Esophagus muscularis mucosa (tissue), 4 donors: ENCODE measurements around the gene SMPD2. TPM values are rescaled to one million over a fixed set of nuclear protein-coding genes. Genes with fewer than 3 reads are reported as not detected.

Experiments used
- DNase-seq: peaks from one replicate; pipeline ENCODE4 v3.0.0-alpha.2; 2017; ENCODE audit errors: extremely low spot score
- H3K27ac ChIP-seq, 4 donors: fragments of 200-600 bp; sonication (generic); replicated peaks in 1 of 4; 1 replicate in 3 of 4; 2 replicates in 1 of 4; pipeline ENCODE4 v1.5.1; 2016 to 2019; ENCODE audit warnings: mild to moderate bottlenecking in 1 of 4
- H3K27me3 ChIP-seq, 4 donors: fragments of 200-600 bp; sonication (generic); one replicate each; pipeline versions ENCODE4 v1.5.1 to v1.6.0; 2016 to 2019
- H3K36me3 ChIP-seq, 4 donors: fragments of 200-600 bp; sonication (generic); one replicate each; pipeline ENCODE4 v1.5.1; 2016 to 2019
- H3K4me1 ChIP-seq, 4 donors: fragments of 200-600 bp; sonication (generic); one replicate each; pipeline ENCODE4 v1.5.1; 2016 to 2019
- H3K4me3 ChIP-seq, 4 donors: fragments of 200-600 bp; sonication (generic); 1 replicate in 2 of 4; 2 replicates in 2 of 4; pipeline ENCODE4 v1.5.1; 2016 to 2019; ENCODE audit warnings: mild to moderate bottlenecking in 4 of 4, moderate library complexity in 1 of 4
- H3K9me3 ChIP-seq, 4 donors: fragments of 200-600 bp; sonication (generic); 1 replicate in 3 of 4; 2 replicates in 1 of 4; pipeline ENCODE4 v1.5.1; 2016 to 2019
- CTCF ChIP-seq, 3 experiments: fragments of 200-600 bp in 2 of 3; fragments of 450-650 bp in 1 of 3; sonication (generic) in 2 of 3; IDR thresholded peaks; one replicate each; pipeline ENCODE4 v1.5.1; 2017 to 2019; ENCODE audit warnings: antibody characterized with exemption in 3 of 3, mild to moderate bottlenecking in 2 of 3, moderate library complexity in 1 of 3
- EP300 ChIP-seq: sonication (generic); formaldehyde crosslinking; IDR thresholded peaks from one replicate; pipeline ENCODE4 v1.6.1; 2017; ENCODE audit warnings: antibody characterized with exemption
- POLR2A ChIP-seq: fragments of 450-650 bp; IDR thresholded peaks from one replicate; pipeline ENCODE4 v1.6.1; 2017; ENCODE audit warnings: antibody characterized with exemption, moderate library complexity, mild to moderate bottlenecking, low read depth
- POLR2AphosphoS5 ChIP-seq, 2 donors: sonication (generic); formaldehyde crosslinking; IDR thresholded peaks; one replicate each; pipeline ENCODE4 v1.6.1; 2017; ENCODE audit warnings: antibody characterized with exemption in 2 of 2
- WGBS: methylation state at CpG from one replicate; pipeline ENCODE4 v1.1.5; 2018; 5-methylcytosine and 5-hydroxymethylcytosine counted together
- intact Hi-C: fragments of 100-400 bp; cut with DNase I; formaldehyde crosslinking; loops from one replicate; pipeline ENCODE4 v1.15.1; 2023
- total RNA-seq, 4 donors: library from RNA; depleted of rRNA; stranded (reverse); fragments of >200 nt; gene quantifications; one replicate each; pipeline versions ENCODE4 v1.1.0 to v1.2.1, GENCODE V29; 2016

Gene SMPD2
- total RNA-seq, 4 donors from 2014 or later: 4.6 to 7.6 (median 6.4) TPM

- DNase-seq: no peak
- peaks cover 31 to 99% (median 86%) of the 10 kb centered on the region in 4 donors for H3K36me3 ChIP-seq
- H3K27ac ChIP-seq: no peak overlapping the region
- intact Hi-C loops: no loop called here
- no peaks in the 10 kb centered on the region for H3K9me3 ChIP-seq
- H3K4me1 ChIP-seq: peaks cover 0 to 5% (median 3%) of the 10 kb centered on the region in 4 donors
- no peak for TF ChIP-seq POLR2AphosphoS5 (IDR thresholded peaks at IDR 0.05)
- no peak for TF ChIP-seq CTCF (IDR thresholded peaks at IDR 0.05)
- TF ChIP-seq POLR2A: no peak
- no peak for TF ChIP-seq EP300
- H3K27me3 ChIP-seq: no peaks in the 10 kb centered on the region
- 97% methylated on average over 5 of the region's 5 CpGs for WGBS
- H3K4me3 ChIP-seq: no peak overlapping the region
Observed at GRCh38 chr6:109471105-109471810, 30.7 kb downstream of the SMPD2 start.

- H3K27ac ChIP-seq: no peak overlapping the region
- TF ChIP-seq POLR2AphosphoS5 (IDR thresholded peaks at IDR 0.05) (no peak), POLR2A (no peak), EP300 (no peak), CTCF (IDR thresholded peaks at IDR 0.05) (no peak)
- H3K4me3 ChIP-seq: no peak overlapping the region
- no peak for DNase-seq
- 97% methylated on average over 9 of the region's 9 CpGs for WGBS
- H3K27me3 ChIP-seq: no peaks in the 10 kb centered on the region
- H3K4me1 ChIP-seq: peaks cover 0 to 9% (median 8%) of the 10 kb centered on the region in 4 donors
- H3K36me3 ChIP-seq: peaks cover 31 to 89% (median 81%) of the 10 kb centered on the region in 4 donors
- intact Hi-C loops: no loop called here
- H3K9me3 ChIP-seq: no peaks in the 10 kb centered on the region
Observed at GRCh38 chr6:109472132-109472995, 31.8 kb downstream of the SMPD2 start.

GRCh38 chr6:109473120-109473519, 32.6 kb downstream of the SMPD2 start:
- TF ChIP-seq EP300: no peak
- TF ChIP-seq POLR2AphosphoS5 (IDR thresholded peaks at IDR 0.05): no peak
- TF ChIP-seq CTCF (IDR thresholded peaks at IDR 0.05): no peak
- TF ChIP-seq POLR2A: no peak
- peaks cover 0 to 17% (median 16%) of the 10 kb centered on the region in 4 donors for H3K4me1 ChIP-seq
- intact Hi-C loops: no loop called here
- H3K27me3 ChIP-seq: no peaks in the 10 kb centered on the region
- no peak overlapping the region for H3K4me3 ChIP-seq
- no peaks in the 10 kb centered on the region for H3K9me3 ChIP-seq
- peaks cover 31 to 88% (median 82%) of the 10 kb centered on the region in 4 donors for H3K36me3 ChIP-seq
- WGBS: 92% methylated on average over 3 of the region's 3 CpGs
- H3K27ac ChIP-seq: no peak overlapping the region
- no peak for DNase-seq

- Histone ChIP-seq H3K4me1 (peaks cover 13 to 36% (median 34%) of the 10 kb centered on the region in 4 donors), H3K36me3 (peaks cover 27 to 81% (median 66%) of the 10 kb centered on the region in 4 donors), H3K4me3 (no peak overlapping the region), H3K27me3 (no peaks in the 10 kb centered on the region), H3K9me3 (no peaks in the 10 kb centered on the region), H3K27ac (no peak overlapping the region)
- no peak for TF ChIP-seq EP300
- no peak for TF ChIP-seq POLR2AphosphoS5 (IDR thresholded peaks at IDR 0.05)
- no peak for TF ChIP-seq CTCF (IDR thresholded peaks at IDR 0.05)
- no peak for TF ChIP-seq POLR2A
- 90% methylated on average over 4 of the region's 4 CpGs for WGBS
- DNase-seq: no peak
- intact Hi-C loops: no loop called here
Observed at GRCh38 chr6:109474995-109475394, 34.5 kb downstream of the SMPD2 start.
